Neural cell (in vitro differentiated cells): ENCODE measurements around the gene GPRIN3. TPM values are rescaled to one million over a fixed set of nuclear protein-coding genes. Genes with fewer than 3 reads are reported as not detected.

Experiments used
- H2AFZ ChIP-seq: fragments of 200-600, 300-800 bp; sonication (generic), shearing (Covaris generic); 2 replicates; pipeline ENCODE4 v1.6.0; 2014; ENCODE audit warnings: low read depth, mild to moderate bottlenecking, antibody characterized with exemption, low read length, moderate library complexity
- H3F3A ChIP-seq: fragments of 200-600 bp; shearing (Covaris generic); 2 replicates; pipeline ENCODE4 v1.6.1; 2016; ENCODE audit warnings: mild to moderate bottlenecking, moderate library complexity, mixed read lengths, antibody characterized with exemption, low read length; ENCODE audit not compliant: insufficient read depth, poor library complexity, severe bottlenecking
- H3K27ac ChIP-seq: fragments of 200-600, 300-800 bp; sonication (generic), shearing (Covaris generic); 2 replicates; pipeline ENCODE4 v1.5.1; 2014; ENCODE audit warnings: mild to moderate bottlenecking, low read length, moderate library complexity
- H3K27me3 ChIP-seq: fragments of 300-800, 200-600 bp; sonication (generic), shearing (Covaris generic); 2 replicates; pipeline ENCODE4 v1.6.0; 2014; ENCODE audit warnings: mild to moderate bottlenecking, low read depth, low read length, moderate library complexity; ENCODE audit not compliant: insufficient read depth
- H3K36me3 ChIP-seq: fragments of 300-800, 200-600 bp; sonication (generic), shearing (Covaris generic); 2 replicates; pipeline ENCODE4 v1.5.1; 2014; ENCODE audit warnings: mild to moderate bottlenecking, antibody characterized with exemption, low read length, moderate library complexity; ENCODE audit not compliant: insufficient read depth
- H3K4me2 ChIP-seq: fragments of 300-800, 200-600 bp; sonication (generic), shearing (Covaris generic); 2 replicates; pipeline ENCODE4 v1.6.0; 2014; ENCODE audit warnings: mild to moderate bottlenecking, low read length
- H3K4me3 ChIP-seq: fragments of 300-800, 200-600 bp; sonication (generic), shearing (Covaris generic); 2 replicates; pipeline ENCODE4 v1.5.1; 2014; ENCODE audit warnings: mild to moderate bottlenecking, low read length, moderate library complexity
- H3K79me2 ChIP-seq: fragments of 200-600 bp; shearing (Covaris generic); replicated peaks from 2 replicates; pipeline ENCODE4 v1.6.0; 2014; ENCODE audit warnings: mild to moderate bottlenecking, low read length, moderate library complexity; ENCODE audit not compliant: insufficient read depth
- H3K9ac ChIP-seq: fragments of 300-800, 200-600 bp; sonication (generic), shearing (Covaris generic); 2 replicates; pipeline ENCODE4 v1.6.1; 2016; ENCODE audit warnings: mild to moderate bottlenecking, low read length, mixed read lengths
- H3K9me2 ChIP-seq: fragments of 200-600 bp; shearing (Covaris generic); 2 replicates; pipeline ENCODE4 v1.6.1; 2016; ENCODE audit warnings: mild to moderate bottlenecking, low read length, mixed read lengths; ENCODE audit not compliant: insufficient read depth
- H3K9me3 ChIP-seq: fragments of 200-600, 300-800 bp; sonication (generic), shearing (Covaris generic); 2 replicates; pipeline ENCODE4 v1.6.1; 2016; ENCODE audit warnings: mild to moderate bottlenecking, mixed run types, low read length, moderate library complexity, mixed read lengths
- H4K20me1 ChIP-seq: fragments of 200-600 bp; shearing (Covaris generic); 2 replicates; pipeline ENCODE4 v1.6.1; 2016; ENCODE audit warnings: mild to moderate bottlenecking, mixed run types; ENCODE audit not compliant: insufficient read depth
- EP300 ChIP-seq: fragments of 450-650 bp; conservative IDR thresholded peaks from 2 replicates; pipeline ENCODE4 v1.6.1; 2014; ENCODE audit warnings: antibody characterized with exemption, mild to moderate bottlenecking, moderate library complexity; ENCODE audit not compliant: poor library complexity, severe bottlenecking
- EZH2 ChIP-seq: fragments of 200-600, 300-800 bp; shearing (Covaris generic), sonication (generic); IDR thresholded peaks from 2 replicates; pipeline ENCODE4 v1.6.1; 2014; ENCODE audit warnings: antibody characterized with exemption, low read length, borderline replicate concordance, mild to moderate bottlenecking; ENCODE audit not compliant: insufficient read depth, poor library complexity, severe bottlenecking
- MXI1 ChIP-seq: fragments of 450-650 bp; conservative IDR thresholded peaks from 2 replicates; pipeline ENCODE4 v1.6.1; 2014; ENCODE audit warnings: antibody characterized with exemption, mild to moderate bottlenecking; ENCODE audit not compliant: poor library complexity, severe bottlenecking
- POLR2AphosphoS5 ChIP-seq: IDR thresholded peaks from 2 replicates; pipeline ENCODE4 v1.6.1; 2012
- RAD21 ChIP-seq: fragments of 450-650 bp; conservative IDR thresholded peaks from 2 replicates; pipeline ENCODE4 v1.6.1; 2014; ENCODE audit warnings: antibody characterized with exemption, mild to moderate bottlenecking, moderate library complexity
- SMC3 ChIP-seq: fragments of 450-650 bp; conservative IDR thresholded peaks from 2 replicates; pipeline ENCODE4 v1.6.1; 2014; ENCODE audit warnings: antibody characterized with exemption, mild to moderate bottlenecking, moderate library complexity; ENCODE audit not compliant: poor library complexity
- TAF1 ChIP-seq: IDR thresholded peaks from 2 replicates; pipeline ENCODE4 v1.6.1; 2012; ENCODE audit warnings: low read depth
- polyA plus RNA-seq: library from polyadenylated mRNA; depleted of rRNA; stranded (reverse); fragments of >200 nt; gene quantifications from 2 replicates; pipeline ENCODE4 v1.2.3, GENCODE V29; 2014
- TF ChIP-seq, protein P1 (sequence below): fragments of 450-650 bp; IDR thresholded peaks from 2 replicates; pipeline ENCODE4 v1.5.1; 2014; ENCODE audit warnings: antibody characterized with exemption, mild to moderate bottlenecking, moderate library complexity; ENCODE audit not compliant: poor library complexity, severe bottlenecking
- TF ChIP-seq, protein P2 (sequence below): IDR thresholded peaks from 2 replicates; pipeline ENCODE4 v1.6.1; 2012; ENCODE audit warnings: borderline replicate concordance

GPRIN3 gene
- polyA plus RNA-seq, 1 donor from 2014 or later, result 7.0 TPM

DNA sequence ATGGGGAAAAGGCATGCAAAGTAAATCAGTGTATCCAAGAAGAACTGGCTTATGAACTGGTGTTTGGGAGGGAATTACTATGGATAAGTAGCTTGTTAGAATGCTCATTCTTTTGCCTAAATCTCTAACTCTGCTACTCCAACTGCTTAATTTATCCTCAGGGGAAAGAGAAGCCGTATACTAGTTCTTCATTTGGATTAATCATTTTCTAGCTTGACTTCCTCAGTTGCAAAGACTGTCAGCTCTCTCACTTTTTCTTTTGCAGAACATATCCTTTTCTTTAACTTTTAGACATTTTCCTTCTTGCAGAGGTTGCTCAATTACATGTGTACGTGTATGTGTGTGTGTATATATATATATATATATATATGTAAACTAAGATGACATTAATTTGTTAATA lies 21.9 kb downstream of the GPRIN3 start:
- Histone ChIP-seq H4K20me1 (no peaks in the 10 kb centered on the region), H3K9ac (no peak overlapping the region), H3K4me3 (no peak overlapping the region), H3K9me2 (no peaks in the 10 kb centered on the region), H3K4me2 (no peak overlapping the region), H3K27ac (no peak overlapping the region), H3K9me3 (no peaks in the 10 kb centered on the region), H2AFZ (no peak overlapping the region), H3K79me2 (no peaks in the 10 kb centered on the region), H3K36me3 (no peaks in the 10 kb centered on the region), H3F3A (no peaks in the 10 kb centered on the region), H3K27me3 (no peaks in the 10 kb centered on the region)
- TF ChIP-seq RAD21 (no peak), EZH2 (no peak), MXI1 (no peak), EP300 (no peak), SMC3 (no peak)
- TF ChIP-seq, protein P1, sequence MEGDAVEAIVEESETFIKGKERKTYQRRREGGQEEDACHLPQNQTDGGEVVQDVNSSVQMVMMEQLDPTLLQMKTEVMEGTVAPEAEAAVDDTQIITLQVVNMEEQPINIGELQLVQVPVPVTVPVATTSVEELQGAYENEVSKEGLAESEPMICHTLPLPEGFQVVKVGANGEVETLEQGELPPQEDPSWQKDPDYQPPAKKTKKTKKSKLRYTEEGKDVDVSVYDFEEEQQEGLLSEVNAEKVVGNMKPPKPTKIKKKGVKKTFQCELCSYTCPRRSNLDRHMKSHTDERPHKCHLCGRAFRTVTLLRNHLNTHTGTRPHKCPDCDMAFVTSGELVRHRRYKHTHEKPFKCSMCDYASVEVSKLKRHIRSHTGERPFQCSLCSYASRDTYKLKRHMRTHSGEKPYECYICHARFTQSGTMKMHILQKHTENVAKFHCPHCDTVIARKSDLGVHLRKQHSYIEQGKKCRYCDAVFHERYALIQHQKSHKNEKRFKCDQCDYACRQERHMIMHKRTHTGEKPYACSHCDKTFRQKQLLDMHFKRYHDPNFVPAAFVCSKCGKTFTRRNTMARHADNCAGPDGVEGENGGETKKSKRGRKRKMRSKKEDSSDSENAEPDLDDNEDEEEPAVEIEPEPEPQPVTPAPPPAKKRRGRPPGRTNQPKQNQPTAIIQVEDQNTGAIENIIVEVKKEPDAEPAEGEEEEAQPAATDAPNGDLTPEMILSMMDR, result no peak

DNA sequence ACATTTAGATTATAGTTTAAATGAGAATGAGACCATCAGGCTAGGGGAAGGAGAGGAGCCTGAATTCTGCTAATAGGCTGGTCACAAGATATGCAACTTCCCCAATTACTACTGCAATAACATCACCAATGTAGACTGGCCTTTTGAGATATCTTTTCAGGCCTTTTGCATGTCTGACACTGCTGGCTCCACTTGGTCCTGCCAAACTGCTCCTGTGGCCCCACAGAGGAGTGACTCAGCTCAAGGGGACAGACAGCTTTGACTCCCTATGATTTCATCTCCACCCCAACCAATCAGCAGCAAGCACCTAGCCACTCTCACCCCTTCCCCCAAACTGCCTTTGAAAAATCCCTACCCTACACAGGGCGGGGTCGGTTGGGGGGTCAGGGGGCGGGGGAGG lies 22.8 kb downstream of the GPRIN3 start:
- Histone ChIP-seq H3K36me3 (no peaks in the 10 kb centered on the region), H2AFZ (no peak overlapping the region), H3K4me3 (no peak overlapping the region), H3K4me2 (no peak overlapping the region), H3K27me3 (no peaks in the 10 kb centered on the region), H3K9ac (no peak overlapping the region), H3K27ac (no peak overlapping the region), H3F3A (no peaks in the 10 kb centered on the region), H3K79me2 (no peaks in the 10 kb centered on the region), H3K9me3 (no peaks in the 10 kb centered on the region), H4K20me1 (no peaks in the 10 kb centered on the region), H3K9me2 (no peaks in the 10 kb centered on the region)
- TF ChIP-seq POLR2AphosphoS5 (no peak), MXI1 (no peak), SMC3 (no peak), EP300 (no peak), EZH2 (no peak), RAD21 (no peak), TAF1 (no peak)
- TF ChIP-seq, protein P1, result no peak
- TF ChIP-seq, protein P2, sequence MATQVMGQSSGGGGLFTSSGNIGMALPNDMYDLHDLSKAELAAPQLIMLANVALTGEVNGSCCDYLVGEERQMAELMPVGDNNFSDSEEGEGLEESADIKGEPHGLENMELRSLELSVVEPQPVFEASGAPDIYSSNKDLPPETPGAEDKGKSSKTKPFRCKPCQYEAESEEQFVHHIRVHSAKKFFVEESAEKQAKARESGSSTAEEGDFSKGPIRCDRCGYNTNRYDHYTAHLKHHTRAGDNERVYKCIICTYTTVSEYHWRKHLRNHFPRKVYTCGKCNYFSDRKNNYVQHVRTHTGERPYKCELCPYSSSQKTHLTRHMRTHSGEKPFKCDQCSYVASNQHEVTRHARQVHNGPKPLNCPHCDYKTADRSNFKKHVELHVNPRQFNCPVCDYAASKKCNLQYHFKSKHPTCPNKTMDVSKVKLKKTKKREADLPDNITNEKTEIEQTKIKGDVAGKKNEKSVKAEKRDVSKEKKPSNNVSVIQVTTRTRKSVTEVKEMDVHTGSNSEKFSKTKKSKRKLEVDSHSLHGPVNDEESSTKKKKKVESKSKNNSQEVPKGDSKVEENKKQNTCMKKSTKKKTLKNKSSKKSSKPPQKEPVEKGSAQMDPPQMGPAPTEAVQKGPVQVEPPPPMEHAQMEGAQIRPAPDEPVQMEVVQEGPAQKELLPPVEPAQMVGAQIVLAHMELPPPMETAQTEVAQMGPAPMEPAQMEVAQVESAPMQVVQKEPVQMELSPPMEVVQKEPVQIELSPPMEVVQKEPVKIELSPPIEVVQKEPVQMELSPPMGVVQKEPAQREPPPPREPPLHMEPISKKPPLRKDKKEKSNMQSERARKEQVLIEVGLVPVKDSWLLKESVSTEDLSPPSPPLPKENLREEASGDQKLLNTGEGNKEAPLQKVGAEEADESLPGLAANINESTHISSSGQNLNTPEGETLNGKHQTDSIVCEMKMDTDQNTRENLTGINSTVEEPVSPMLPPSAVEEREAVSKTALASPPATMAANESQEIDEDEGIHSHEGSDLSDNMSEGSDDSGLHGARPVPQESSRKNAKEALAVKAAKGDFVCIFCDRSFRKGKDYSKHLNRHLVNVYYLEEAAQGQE, result no peak
